Mesenteric fat pad (tissue), 1 donor: Measurements from ENCODE around the gene CTNNA3. TPM values are rescaled to one million over a fixed set of nuclear protein-coding genes. Genes with fewer than 3 reads are reported as not detected.

Source experiments
- DNase-seq: peaks from one replicate; pipeline ENCODE4 v3.0.0-alpha.2; 2020; ENCODE audit warnings: low spot score
- microRNA-seq: library from miRNA; unstranded; fragments of <30 nt; microRNA quantifications from one replicate; pipeline ENCODE4 v1.2.0, GENCODE V29; 2020; ENCODE audit warnings: borderline number of aligned reads
- total RNA-seq: library from RNA; stranded (reverse); fragmentation: NEBNext Ultra II Directional; extraction: Animal tissue kit (Norgen Biotek cat#: 25700); gene quantifications from one replicate; pipeline ENCODE4 v1.2.1, GENCODE V29; 2021
- donor health status: DM: yes; HTN: yes; CAD: no.

Gene CTNNA3
- total RNA-seq, 1 donor from 2014 or later, result 0.10 TPM

GRCh38 chr10:65893676-65894075 is 1802.3 kb downstream of the CTNNA3 start:
- no peak for DNase-seq

DNA sequence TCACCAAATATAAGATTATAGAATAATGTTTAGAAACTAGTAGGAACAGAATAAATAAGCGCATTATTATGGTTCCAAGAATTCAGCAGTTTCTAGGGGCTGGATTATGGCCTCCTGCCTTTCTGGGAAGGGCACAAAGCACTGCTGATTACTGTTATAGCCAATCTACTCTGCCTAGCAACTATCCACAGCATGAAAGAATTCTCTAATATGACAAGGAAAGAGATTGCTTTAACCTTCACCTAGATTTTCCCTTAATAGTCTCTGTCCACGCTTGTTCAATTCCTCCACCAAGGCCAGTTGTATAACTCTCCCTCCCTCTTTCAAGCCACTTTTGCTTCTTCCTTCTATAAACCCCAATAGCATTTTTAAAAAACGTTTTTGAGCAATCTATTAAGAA is 1803.7 kb downstream of the CTNNA3 start:
- DNase-seq, result no peak

GRCh38 chr10:65891073-65891981 is 1804.7 kb downstream of the CTNNA3 start:
- no peak for DNase-seq

DNA sequence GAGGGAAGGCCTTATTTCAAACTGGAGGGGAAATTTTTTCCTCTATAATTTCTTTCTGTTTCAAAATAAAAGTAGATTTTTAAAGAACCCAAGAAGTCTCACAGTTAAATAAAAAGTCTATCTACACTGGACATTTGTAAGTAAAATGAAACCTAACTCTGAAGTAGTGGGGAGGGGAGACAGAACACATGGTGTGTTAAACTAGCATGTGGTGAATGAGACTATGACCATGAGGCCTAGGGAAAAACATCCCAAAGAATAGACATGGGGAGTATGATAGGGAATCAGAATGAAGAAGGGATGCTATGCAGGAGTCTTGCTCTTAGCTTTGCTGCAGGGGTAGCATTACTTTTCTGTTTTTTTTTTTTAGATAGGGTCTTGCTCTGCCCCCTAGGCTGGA is 1831.5 kb downstream of the CTNNA3 start:
- no peak for DNase-seq

DNA sequence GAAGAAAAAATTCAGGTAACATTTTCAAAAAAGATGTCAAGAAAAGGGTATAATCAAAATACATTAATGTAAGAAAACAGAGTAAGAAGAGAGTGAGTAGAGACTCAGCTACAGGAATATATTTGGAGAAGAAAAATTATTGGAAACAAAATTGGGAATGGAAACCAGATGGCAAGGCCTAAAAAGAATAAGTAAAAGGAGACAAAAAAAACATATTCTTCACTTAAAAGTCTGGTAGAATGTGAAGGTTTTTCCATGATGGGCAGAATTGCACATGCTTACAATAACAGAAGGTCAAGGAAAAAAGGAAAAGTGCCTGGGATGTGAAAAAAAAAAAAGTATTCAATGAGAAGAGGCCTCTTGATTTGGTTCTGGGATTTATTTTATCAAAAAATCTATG is 1832.0 kb downstream of the CTNNA3 start:
- no peak for DNase-seq

Small RNA genes within 50 kb of the gene (microRNA-seq; reads per million reads assigned to microRNA genes)
- gene MIR7151, result not detected

Other genes with a start within 250 kb of the CTNNA3 start
- 1.0 TPM for gene DNAJC12, start 142.0 kb upstream of the CTNNA3 start, total RNA-seq
- gene SIRT1, start 188.5 kb upstream of the CTNNA3 start, total RNA-seq, result 25.4 TPM